ENCODE measurements around the gene VGLL1.

VGLL1 gene

DNA sequence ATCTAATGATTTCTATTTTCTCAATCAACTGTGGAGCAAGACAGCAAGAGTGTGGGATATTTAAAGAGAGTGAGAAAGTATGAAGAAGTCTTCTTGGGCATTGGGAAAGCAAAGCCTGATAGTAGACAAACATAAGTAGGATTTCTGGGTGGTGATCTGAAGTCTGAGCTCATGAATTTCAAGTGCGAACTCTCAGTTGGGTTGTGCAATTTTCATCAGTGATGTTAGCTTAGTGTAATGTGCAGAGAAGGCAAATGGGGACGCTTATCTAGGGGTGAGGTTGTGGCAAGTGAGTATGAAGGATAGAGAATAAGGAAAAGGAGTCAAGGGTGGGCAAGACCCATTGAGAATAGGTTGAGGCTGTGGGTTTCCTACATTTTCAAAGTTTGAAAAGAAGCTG is 23.7 kb downstream of the VGLL1 start:
- no peak for DNase-seq

GRCh38 chrX:136572030-136572429 is 40.0 kb downstream of the VGLL1 start:
- no peak for DNase-seq

DNA sequence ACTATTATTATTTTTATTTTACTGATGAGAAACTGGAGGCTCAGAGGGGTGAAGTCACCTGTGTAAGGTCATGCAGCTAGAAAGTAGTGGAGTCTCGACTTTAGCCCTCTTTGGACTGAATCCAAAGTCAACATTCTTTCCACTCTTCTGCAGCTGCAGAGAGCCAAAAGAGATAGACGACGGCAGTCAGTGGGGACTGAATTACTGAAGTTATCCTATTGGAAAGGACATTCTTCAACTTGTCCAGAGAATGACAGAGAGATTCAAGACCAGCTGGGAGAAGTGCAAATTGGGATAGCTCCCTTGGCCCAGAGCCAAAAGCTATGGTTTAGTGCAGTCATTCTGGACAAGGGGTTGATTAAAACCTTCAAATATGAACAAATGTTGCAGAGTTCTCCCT is 42.5 kb downstream of the VGLL1 start:
- DNase-seq: peak; percentile 3

DNA sequence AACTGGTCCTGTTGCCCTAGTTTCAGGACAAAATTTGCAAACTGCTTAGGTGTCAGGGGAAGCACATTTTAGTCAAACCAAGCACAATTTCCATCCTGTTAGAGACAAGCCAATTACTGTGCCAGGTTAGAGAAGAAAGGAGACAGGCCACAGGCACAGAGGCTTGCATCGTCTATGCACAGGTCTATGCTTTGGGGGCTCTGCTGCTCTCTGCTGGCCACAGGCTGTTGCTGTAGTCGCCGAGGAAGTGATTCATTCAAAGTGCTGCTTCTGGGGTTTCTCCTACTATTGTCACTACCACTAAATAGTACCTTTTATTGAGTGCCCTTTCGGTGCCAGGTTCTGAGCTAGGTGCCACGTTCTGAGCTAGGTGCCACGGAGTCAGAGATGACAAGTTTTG is 45.5 kb downstream of the VGLL1 start:
- DNase-seq: peak; percentile 45

DNA sequence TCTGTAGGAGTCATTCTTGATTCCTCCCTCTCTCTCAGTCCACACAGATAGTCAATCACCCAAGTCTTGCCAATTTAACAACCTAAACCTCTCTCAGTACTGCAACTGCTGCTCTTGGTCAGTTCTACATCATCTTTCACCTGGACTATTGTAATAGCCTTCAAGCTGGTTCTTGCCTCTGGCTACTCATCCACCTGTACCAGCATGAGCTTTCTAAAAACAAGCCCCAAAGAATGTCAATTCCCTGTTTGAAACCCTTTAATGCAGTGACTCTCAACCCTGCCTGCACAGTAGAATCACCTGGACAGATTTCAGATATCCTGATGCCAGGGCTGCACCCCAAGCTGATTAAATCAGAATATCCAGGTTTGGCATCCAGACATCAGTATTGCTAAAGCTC is 48.3 kb downstream of the VGLL1 start:
- DNase-seq: no peak

GRCh38 chrX:136582624-136583023 is 50.6 kb downstream of the VGLL1 start:
- no peak for DNase-seq

GRCh38 chrX:136584545-136584944 is 52.5 kb downstream of the VGLL1 start:
- no peak for DNase-seq

- no peak for DNase-seq
Measured at GRCh38 chrX:136585262-136585661, 53.2 kb downstream of the VGLL1 start.

GRCh38 chrX:136585960-136586359 is 53.9 kb downstream of the VGLL1 start:
- no peak for DNase-seq

DNA sequence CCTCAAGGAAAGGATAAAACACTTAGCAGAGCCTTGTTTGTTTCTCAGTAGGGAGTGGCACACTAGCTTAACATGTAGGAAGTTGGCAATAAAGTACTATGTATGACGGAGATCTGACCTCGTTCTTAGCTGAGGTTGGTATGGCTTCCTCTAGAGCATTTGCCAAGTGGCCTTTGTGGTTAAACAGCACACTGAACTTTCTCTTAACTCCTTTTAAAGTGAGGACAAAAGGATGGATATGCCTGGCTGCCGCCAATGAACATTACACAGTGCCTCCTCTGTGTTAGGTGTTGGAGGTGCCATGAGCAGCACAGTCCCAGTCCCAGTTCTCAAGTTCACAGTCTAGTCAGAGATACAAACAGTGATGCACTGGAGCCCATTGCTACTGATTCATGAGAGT is 54.4 kb downstream of the VGLL1 start:
- DNase-seq: no peak

GRCh38 chrX:136587532-136587931 is 55.5 kb downstream of the VGLL1 start:
- DNase-seq: no peak

GRCh38 chrX:136588036-136588435 is 56.0 kb downstream of the VGLL1 start:
- DNase-seq: no peak

DNA sequence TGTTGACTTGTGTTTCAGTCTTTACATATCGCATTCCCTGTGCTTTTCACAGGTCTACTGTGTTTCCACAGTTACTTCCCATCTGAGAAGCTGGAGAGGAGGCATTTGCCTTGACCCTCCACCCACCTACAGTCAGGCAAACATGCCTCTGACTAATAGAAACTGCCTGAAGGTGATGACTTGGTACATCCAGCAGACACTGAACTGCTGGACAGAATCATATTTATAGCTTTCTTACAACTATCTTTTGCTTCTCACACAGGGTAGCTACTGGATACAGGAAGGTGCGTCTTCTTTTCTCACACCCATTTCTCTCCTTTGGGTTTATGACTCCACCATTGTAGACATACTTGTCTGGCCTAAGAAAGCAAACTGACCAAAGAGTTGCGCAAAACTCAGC is 58.0 kb downstream of the VGLL1 start:
- no peak for DNase-seq

DNA sequence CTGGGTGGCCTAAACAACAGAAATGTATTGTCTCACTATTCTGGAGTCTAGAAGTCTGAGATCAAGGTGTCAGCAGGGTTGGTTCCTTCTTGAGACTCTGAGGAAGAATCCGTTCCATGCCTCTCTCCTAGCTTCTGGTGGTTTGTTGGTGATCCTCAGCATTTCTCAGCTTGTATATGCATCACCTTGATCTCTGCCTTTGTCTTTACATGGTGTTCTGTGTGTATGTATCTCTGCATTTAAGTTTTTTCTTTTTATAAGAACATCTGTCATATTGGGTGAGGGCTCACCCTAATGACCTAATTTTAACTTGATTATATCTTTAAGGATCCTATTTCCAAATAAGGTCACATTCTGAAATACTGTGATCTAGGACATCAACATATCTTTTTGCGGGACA is 65.3 kb downstream of the VGLL1 start:
- DNase-seq: no peak

DNA sequence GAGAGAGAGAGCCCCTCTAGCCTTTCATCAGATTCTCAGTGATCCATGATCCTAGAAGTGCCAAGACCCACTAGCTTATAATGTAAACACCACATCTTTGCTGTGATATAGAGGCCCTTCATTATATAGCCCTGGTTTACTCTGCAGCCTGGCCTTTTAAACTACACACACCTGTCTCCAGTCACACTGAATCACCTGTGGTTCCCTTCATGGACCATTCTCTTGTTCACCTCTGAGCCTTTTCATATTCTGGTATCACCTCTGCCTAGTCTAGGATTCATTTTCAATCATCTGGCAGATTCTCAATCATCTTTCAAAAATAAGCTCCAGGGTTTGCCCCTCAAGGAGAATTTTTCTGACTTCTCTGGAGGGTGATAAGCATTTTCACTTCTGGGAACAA is 65.9 kb downstream of the VGLL1 start:
- DNase-seq: no peak

DNA sequence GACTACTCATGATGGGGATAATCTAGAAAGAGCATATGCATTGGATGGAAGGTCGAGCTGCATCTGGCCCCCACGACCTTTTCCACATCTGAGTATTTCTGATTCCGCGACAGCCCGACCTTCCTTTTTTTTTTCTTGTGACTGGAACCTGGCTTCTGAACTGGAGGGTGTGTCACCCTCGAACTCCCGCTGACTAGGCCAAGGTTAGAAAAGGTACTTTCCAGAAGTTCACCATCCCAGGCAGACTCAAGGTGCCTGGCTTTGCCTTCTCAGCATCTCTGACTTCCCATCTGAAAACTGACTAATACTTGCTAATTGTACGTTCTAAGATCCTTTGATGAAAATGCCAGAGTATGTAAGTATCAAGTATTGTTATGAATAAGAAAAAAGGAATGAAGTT is 66.6 kb downstream of the VGLL1 start:
- DNase-seq: no peak

GRCh38 chrX:136600059-136600458 is 68.0 kb downstream of the VGLL1 start:
- DNase-seq: no peak

Measured in eye (tissue), 1 donor.